ENCODE results near the gene CMSS1. TPM values are rescaled to one million over a fixed set of nuclear protein-coding genes. Genes with fewer than 3 reads are reported as not detected.

CMSS1 gene
- total RNA-seq, 1 experiment from 2014 or later, result 64.1 TPM

GRCh38 chr3:100165926-100166550 is 348.4 kb downstream of the CMSS1 start:
- ChIA-PET CTCF (no interaction called here), RAD21 (ENCODE audit: low non-redundant PET in 1 of 2, low total read pairs in 2 of 2, uncharacterized antibody in 2 of 2, unreplicated experiment in 2 of 2) (no interaction called here), POLR2A (no interaction called here)
- no TSS peak for BruUV-seq (replicated peaks)
- no peaks in the 10 kb centered on the region for H3K27me3 ChIP-seq (ENCODE audit: insufficient read depth, low read length)
- H2AFZ ChIP-seq (ENCODE audit: low read depth, low read length, poor library complexity, severe bottlenecking), result no peak overlapping the region
- no peak overlapping the region for H3K4me2 ChIP-seq (ENCODE audit: low read length)
- no peak overlapping the region for H3K9ac ChIP-seq (ENCODE audit: low read length)
- no peaks in the 10 kb centered on the region for H3K4me1 ChIP-seq (ENCODE audit: control insufficient read depth in 1 of 2, insufficient read depth in 2 of 2, low read length in 2 of 2)
- intact Hi-C loops (cut with micrococcal nuclease), result no loop called here
- peaks cover 0 to 2% of the 10 kb centered on the region in 2 experiments; a peak in 1 of 4 replicates for H3K36me3 ChIP-seq (ENCODE audit: control insufficient read depth in 1 of 2, insufficient read depth in 2 of 2, low read length in 2 of 2)
- no peak for ATAC-seq
- no peaks in the 10 kb centered on the region for H4K20me1 ChIP-seq (ENCODE audit: insufficient read depth)
- H3K79me2 ChIP-seq (ENCODE audit: insufficient read depth, low read length), result no peaks in the 10 kb centered on the region
- no peak for TF ChIP-seq ZBTB33 (IDR thresholded peaks at IDR 0.05; ENCODE audit: extremely low read depth, insufficient replicate concordance, low read length)
- TF ChIP-seq, protein P1, sequence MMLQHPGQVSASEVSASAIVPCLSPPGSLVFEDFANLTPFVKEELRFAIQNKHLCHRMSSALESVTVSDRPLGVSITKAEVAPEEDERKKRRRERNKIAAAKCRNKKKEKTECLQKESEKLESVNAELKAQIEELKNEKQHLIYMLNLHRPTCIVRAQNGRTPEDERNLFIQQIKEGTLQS (IDR thresholded peaks at IDR 0.05), result no peak
- TF ChIP-seq JUND (IDR thresholded peaks at IDR 0.05), result no peak
- no peak for TF ChIP-seq SRF (IDR thresholded peaks at IDR 0.05; ENCODE audit: low read depth)
- TF ChIP-seq SP1 (IDR thresholded peaks at IDR 0.05; ENCODE audit: low read depth), result no peak
- no peak for TF ChIP-seq POLR2AphosphoS5 (IDR thresholded peaks at IDR 0.05; ENCODE audit: low read depth, low read length)
- TF ChIP-seq ZFX (IDR thresholded peaks at IDR 0.05), result no peak
- no peak for TF ChIP-seq EGR1 (IDR thresholded peaks at IDR 0.05; ENCODE audit: low read depth)
- no peak for TF ChIP-seq CEBPB (IDR thresholded peaks at IDR 0.05; ENCODE audit: low read depth)
- no peak for TF ChIP-seq RAD21 (IDR thresholded peaks at IDR 0.05; ENCODE audit: low read depth)
- TF ChIP-seq, protein P2, sequence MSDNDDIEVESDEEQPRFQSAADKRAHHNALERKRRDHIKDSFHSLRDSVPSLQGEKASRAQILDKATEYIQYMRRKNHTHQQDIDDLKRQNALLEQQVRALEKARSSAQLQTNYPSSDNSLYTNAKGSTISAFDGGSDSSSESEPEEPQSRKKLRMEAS (IDR thresholded peaks at IDR 0.05), result no peak
- TF ChIP-seq TCF7L2 (IDR thresholded peaks at IDR 0.05; ENCODE audit: borderline replicate concordance, extremely low read depth, insufficient read depth, insufficient read length), result no peak
- no peak for TF ChIP-seq CTCF (IDR thresholded peaks at IDR 0.05 in 2 of 3, conservative IDR thresholded peaks at IDR 0.05 in 1 of 3; ENCODE audit: borderline replicate concordance in 1 of 3, insufficient read depth in 1 of 3, low read depth in 2 of 3, low read length in 2 of 3)
- TF ChIP-seq ZNF274 (IDR thresholded peaks at IDR 0.05; ENCODE audit: low read depth, low read length), result no peak
- TF ChIP-seq EZH2 (IDR thresholded peaks at IDR 0.05), result no peak
- TF ChIP-seq CBX3 (IDR thresholded peaks at IDR 0.05; ENCODE audit: low read depth), result no peak
- TF ChIP-seq, protein P3, sequence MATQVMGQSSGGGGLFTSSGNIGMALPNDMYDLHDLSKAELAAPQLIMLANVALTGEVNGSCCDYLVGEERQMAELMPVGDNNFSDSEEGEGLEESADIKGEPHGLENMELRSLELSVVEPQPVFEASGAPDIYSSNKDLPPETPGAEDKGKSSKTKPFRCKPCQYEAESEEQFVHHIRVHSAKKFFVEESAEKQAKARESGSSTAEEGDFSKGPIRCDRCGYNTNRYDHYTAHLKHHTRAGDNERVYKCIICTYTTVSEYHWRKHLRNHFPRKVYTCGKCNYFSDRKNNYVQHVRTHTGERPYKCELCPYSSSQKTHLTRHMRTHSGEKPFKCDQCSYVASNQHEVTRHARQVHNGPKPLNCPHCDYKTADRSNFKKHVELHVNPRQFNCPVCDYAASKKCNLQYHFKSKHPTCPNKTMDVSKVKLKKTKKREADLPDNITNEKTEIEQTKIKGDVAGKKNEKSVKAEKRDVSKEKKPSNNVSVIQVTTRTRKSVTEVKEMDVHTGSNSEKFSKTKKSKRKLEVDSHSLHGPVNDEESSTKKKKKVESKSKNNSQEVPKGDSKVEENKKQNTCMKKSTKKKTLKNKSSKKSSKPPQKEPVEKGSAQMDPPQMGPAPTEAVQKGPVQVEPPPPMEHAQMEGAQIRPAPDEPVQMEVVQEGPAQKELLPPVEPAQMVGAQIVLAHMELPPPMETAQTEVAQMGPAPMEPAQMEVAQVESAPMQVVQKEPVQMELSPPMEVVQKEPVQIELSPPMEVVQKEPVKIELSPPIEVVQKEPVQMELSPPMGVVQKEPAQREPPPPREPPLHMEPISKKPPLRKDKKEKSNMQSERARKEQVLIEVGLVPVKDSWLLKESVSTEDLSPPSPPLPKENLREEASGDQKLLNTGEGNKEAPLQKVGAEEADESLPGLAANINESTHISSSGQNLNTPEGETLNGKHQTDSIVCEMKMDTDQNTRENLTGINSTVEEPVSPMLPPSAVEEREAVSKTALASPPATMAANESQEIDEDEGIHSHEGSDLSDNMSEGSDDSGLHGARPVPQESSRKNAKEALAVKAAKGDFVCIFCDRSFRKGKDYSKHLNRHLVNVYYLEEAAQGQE (IDR thresholded peaks at IDR 0.05; ENCODE audit: low read depth), result no peak
- no peak for TF ChIP-seq FOSL1 (IDR thresholded peaks at IDR 0.05; ENCODE audit: low read depth)
- no peaks in the 10 kb centered on the region for H3K9me3 ChIP-seq (ENCODE audit: control insufficient read depth in 1 of 2, insufficient read depth in 1 of 2, low read depth in 1 of 2, low read length in 2 of 2)
- no peak overlapping the region for H3K27ac ChIP-seq (ENCODE audit: low read depth, low read length)
- no peak for DNase-seq (ENCODE audit: low read depth, low spot score)
- H3K4me3 ChIP-seq (replicated peaks in 1 of 2; ENCODE audit: low read depth in 1 of 2, low read length in 2 of 2), result no peak overlapping the region
- no peaks in the 10 kb centered on the region for H3K9me2 ChIP-seq (ENCODE audit: insufficient read depth)
